Gastroesophageal sphincter (tissue), 4 donors: ENCODE measurements around the gene PES1. TPM values are rescaled to one million over a fixed set of nuclear protein-coding genes. Genes with fewer than 3 reads are reported as not detected.
A peak's percentile ranks its signal among the peaks of the same experiment; 100 is the strongest.

Experiments
- ATAC-seq: fragments of 150-250 bp; one replicate; pipeline ENCODE4 v1.9.1; 2016; ENCODE audit warnings: mild to moderate bottlenecking, moderate library complexity
- H3K27ac ChIP-seq, 4 donors: fragments of 200-600 bp; sonication (generic) in 3 of 4; 1 replicate in 3 of 4; 2 replicates in 1 of 4; pipeline ENCODE4 v1.5.1; 2016 to 2019
- H3K27me3 ChIP-seq: fragments of 200-600 bp; sonication (generic); one replicate; pipeline ENCODE4 v1.5.1; 2019
- H3K36me3 ChIP-seq, 2 donors: fragments of 200-600 bp; sonication (generic); one replicate each; pipeline ENCODE4 v1.5.1; 2019; ENCODE audit warnings: control low read depth in 1 of 2
- H3K4me1 ChIP-seq, 3 donors: fragments of 200-600 bp; sonication (generic); 1 replicate in 2 of 3; 2 replicates in 1 of 3; pipeline ENCODE4 v1.5.1; 2016 to 2019; ENCODE audit warnings: control low read depth in 2 of 3
- H3K4me3 ChIP-seq, 2 donors: fragments of 200-600 bp; sonication (generic); one replicate each; pipeline ENCODE4 v1.5.1; 2019; ENCODE audit warnings: mild to moderate bottlenecking in 1 of 2, moderate library complexity in 1 of 2
- H3K9me3 ChIP-seq, 3 donors: fragments of 200-600 bp; sonication (generic); one replicate each; pipeline ENCODE4 v1.5.1; 2017 to 2019; ENCODE audit warnings: control low read depth in 2 of 3
- EP300 ChIP-seq: sonication (generic); formaldehyde crosslinking; IDR thresholded peaks from one replicate; pipeline ENCODE4 v1.6.1; 2017; ENCODE audit warnings: antibody characterized with exemption, mild to moderate bottlenecking
- POLR2A ChIP-seq, 2 donors: fragments of 450-650 bp; IDR thresholded peaks; one replicate each; pipeline ENCODE4 v1.6.1; 2017; ENCODE audit warnings: antibody characterized with exemption in 2 of 2, mild to moderate bottlenecking in 2 of 2, moderate library complexity in 1 of 2
- POLR2AphosphoS5 ChIP-seq: sonication (generic); formaldehyde crosslinking; IDR thresholded peaks from one replicate; pipeline ENCODE4 v1.6.1; 2017; ENCODE audit warnings: antibody characterized with exemption
- WGBS, 2 donors: methylation state at CpG; one replicate each; pipeline ENCODE4 v1.1.5; 2018; ENCODE audit warnings: low coverage in 1 of 2; 5-methylcytosine and 5-hydroxymethylcytosine counted together
- total RNA-seq, 4 donors: library from RNA; depleted of rRNA; stranded (reverse); fragments of >200 nt; gene quantifications; one replicate each; pipeline ENCODE4 v1.1.0, GENCODE V29; 2016
- TF ChIP-seq, protein P1 (sequence below), 4 experiments: fragments of 200-600 bp in 2 of 4; fragments of 450-650 bp in 2 of 4; sonication (generic) in 1 of 4; IDR thresholded peaks; one replicate each; pipeline ENCODE4 v1.5.1; 2017 to 2019; ENCODE audit warnings: antibody characterized with exemption in 4 of 4, mild to moderate bottlenecking in 2 of 4, moderate library complexity in 2 of 4

The PES1 gene
- total RNA-seq, 4 donors from 2014 or later = 35.5 to 48.9 (median 39.8) TPM

DNA sequence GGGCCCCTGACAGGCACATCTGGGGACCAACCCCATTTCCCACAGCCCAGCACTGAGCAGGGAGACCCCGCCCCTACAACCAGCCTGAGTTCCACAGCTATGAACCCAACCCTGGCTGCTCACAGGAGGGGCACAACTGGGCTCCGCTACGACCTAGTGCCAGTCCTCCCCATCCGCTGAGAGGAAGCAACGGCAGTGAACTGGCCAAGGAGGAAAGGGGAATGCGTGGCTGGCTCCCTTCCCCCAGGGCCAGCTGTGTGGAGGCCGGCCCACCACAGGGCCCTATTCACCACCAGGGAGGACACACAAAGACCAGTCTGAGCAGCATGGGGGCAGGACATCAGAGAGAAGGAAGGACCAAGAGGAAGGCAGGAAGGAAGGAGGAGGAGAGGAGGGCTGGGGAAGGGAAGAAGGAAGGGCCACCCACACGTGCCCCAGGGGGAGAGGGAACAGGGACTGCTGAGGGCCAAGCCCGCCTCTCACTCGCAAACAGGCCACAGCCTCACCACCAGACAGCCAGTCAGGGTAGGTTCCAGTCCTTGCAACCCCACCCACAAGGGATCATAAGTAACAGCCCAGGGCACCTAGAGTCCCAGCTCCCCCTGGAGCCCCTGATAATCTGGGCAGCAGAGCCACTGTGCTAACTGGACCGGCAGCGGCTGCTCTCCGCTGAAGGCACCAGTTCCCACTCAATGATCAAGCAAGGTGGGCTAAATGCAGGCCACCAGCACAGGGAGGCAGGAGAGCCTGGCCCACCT is 8.7 kb downstream of the PES1 start:
- WGBS, 2 donors = 73 to 82% methylated on average over 5 to 7 of the region's 13 CpGs
- H3K27ac ChIP-seq = no peak overlapping the region
- H3K4me3 ChIP-seq = no peak overlapping the region
- H3K27me3 ChIP-seq = no peaks in the 10 kb centered on the region
- ATAC-seq = no peak
- no peaks in the 10 kb centered on the region for H3K4me1 ChIP-seq
- peaks cover 4 to 100% of the 10 kb centered on the region in 2 donors for H3K36me3 ChIP-seq
- TF ChIP-seq, protein P1, sequence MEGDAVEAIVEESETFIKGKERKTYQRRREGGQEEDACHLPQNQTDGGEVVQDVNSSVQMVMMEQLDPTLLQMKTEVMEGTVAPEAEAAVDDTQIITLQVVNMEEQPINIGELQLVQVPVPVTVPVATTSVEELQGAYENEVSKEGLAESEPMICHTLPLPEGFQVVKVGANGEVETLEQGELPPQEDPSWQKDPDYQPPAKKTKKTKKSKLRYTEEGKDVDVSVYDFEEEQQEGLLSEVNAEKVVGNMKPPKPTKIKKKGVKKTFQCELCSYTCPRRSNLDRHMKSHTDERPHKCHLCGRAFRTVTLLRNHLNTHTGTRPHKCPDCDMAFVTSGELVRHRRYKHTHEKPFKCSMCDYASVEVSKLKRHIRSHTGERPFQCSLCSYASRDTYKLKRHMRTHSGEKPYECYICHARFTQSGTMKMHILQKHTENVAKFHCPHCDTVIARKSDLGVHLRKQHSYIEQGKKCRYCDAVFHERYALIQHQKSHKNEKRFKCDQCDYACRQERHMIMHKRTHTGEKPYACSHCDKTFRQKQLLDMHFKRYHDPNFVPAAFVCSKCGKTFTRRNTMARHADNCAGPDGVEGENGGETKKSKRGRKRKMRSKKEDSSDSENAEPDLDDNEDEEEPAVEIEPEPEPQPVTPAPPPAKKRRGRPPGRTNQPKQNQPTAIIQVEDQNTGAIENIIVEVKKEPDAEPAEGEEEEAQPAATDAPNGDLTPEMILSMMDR (IDR thresholded peaks at IDR 0.05) = no peak
- no peak for TF ChIP-seq POLR2A (IDR thresholded peaks at IDR 0.05)
- no peak for TF ChIP-seq EP300
- no peak for TF ChIP-seq POLR2AphosphoS5
- no peaks in the 10 kb centered on the region for H3K9me3 ChIP-seq

DNA sequence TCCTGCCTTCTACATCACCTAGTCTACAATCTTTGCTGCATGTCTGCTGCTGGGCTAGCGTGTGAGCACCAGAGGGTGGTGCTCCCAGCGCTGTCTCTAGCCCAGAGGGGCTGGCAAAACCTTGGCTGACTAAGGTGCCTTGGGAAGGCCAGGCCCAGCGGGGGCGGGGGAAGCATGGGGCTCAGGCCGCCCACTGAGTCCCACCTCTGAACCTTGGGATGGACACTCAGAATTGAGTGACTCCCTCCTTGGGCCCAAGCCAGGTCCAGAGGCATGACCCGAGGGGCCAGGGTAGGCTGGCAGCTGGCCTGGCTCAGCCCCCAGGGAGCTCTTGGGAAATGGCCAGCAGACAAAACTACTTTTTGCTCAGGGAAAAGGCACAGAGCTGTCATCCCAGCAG is 9.7 kb downstream of the PES1 start:
- H3K36me3 ChIP-seq = peaks cover 0 to 100% of the 10 kb centered on the region in 2 donors
- no peak for ATAC-seq
- H3K9me3 ChIP-seq = no peaks in the 10 kb centered on the region
- 20% methylated on average over 1 of the region's 6 CpGs; no CpG with 5 or more reads in 1 of the 2 donors for WGBS, 2 donors
- peak overlapping the region in 1 of 4 donors; percentile 9 for H3K27ac ChIP-seq
- H3K27me3 ChIP-seq = no peaks in the 10 kb centered on the region
- H3K4me1 ChIP-seq = no peaks in the 10 kb centered on the region
- H3K4me3 ChIP-seq = no peak overlapping the region
- no peak for TF ChIP-seq EP300
- TF ChIP-seq, protein P1 (IDR thresholded peaks at IDR 0.05) = no peak
- no peak for TF ChIP-seq POLR2A (IDR thresholded peaks at IDR 0.05)
- no peak for TF ChIP-seq POLR2AphosphoS5

GRCh38 chr22:30580896-30581295 is 10.8 kb downstream of the PES1 start:
- Histone ChIP-seq H3K4me3 (no peak overlapping the region), H3K4me1 (peaks cover 0 to 1% (median 0%) of the 10 kb centered on the region in 3 donors), H3K27ac (no peak overlapping the region), H3K36me3 (peaks cover 0 to 100% of the 10 kb centered on the region in 2 donors), H3K9me3 (no peaks in the 10 kb centered on the region), H3K27me3 (no peaks in the 10 kb centered on the region)
- no CpG with 5 or more reads among the region's 6 CpGs for whole genome bisulfite sequencing, 2 donors
- ATAC-seq = no peak
- TF ChIP-seq, protein P1 (IDR thresholded peaks at IDR 0.05) = no peak
- no peak for TF ChIP-seq POLR2A (IDR thresholded peaks at IDR 0.05)
- TF ChIP-seq EP300 = no peak
- no peak for TF ChIP-seq POLR2AphosphoS5

- Histone ChIP-seq H3K27ac (no peak overlapping the region), H3K36me3 (peaks cover 0 to 86% of the 10 kb centered on the region in 2 donors), H3K4me3 (no peak overlapping the region), H3K27me3 (peaks cover 19% of the 10 kb centered on the region), H3K4me1 (peaks cover 0 to 15% (median 5%) of the 10 kb centered on the region in 3 donors), H3K9me3 (no peaks in the 10 kb centered on the region)
- 95% methylated on average over 7 of the region's 12 CpGs; no CpG with 5 or more reads in 1 of the 2 donors for WGBS, 2 donors
- TF ChIP-seq POLR2A (IDR thresholded peaks at IDR 0.05) (no peak), POLR2AphosphoS5 (no peak), EP300 (no peak)
- TF ChIP-seq, protein P1 (IDR thresholded peaks at IDR 0.05) = no peak
- no peak for ATAC-seq
These were observed 13.2 kb downstream of the PES1 start for GRCh38 chr22:30578481-30578880.

DNA sequence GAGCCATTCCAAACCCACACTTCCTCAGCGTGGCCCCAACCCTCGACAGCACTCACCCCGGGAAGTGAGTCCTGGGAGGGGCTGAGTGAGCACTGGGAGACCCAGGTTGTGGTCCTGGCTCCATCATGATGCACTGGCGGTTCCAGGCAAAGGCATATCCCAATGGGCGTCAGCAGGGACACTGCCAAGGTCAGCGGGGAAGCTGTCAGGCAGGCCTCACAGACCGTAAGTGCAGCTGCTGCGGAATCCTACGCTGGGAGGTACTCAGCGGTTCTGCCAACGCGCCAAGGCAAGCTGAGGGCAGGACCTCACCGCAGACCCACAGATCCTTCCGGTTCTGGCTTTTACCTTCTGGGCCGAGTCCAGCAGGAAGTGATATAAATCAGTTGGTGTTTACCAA is 15.9 kb downstream of the PES1 start:
- peaks cover 21% of the 10 kb centered on the region for H3K27me3 ChIP-seq
- peak overlapping the region in 3 of 4 donors; percentile 41 to 51 (median 43) for H3K27ac ChIP-seq
- peaks cover 0 to 15% (median 5%) of the 10 kb centered on the region in 3 donors for H3K4me1 ChIP-seq
- peaks cover 0 to 60% of the 10 kb centered on the region in 2 donors for H3K36me3 ChIP-seq
- WGBS, 2 donors = 80% methylated on average over 1 of the region's 15 CpGs; no CpG with 5 or more reads in 1 of the 2 donors
- no peaks in the 10 kb centered on the region for H3K9me3 ChIP-seq
- no peak for ATAC-seq
- TF ChIP-seq POLR2AphosphoS5 (no peak), EP300 (no peak), POLR2A (IDR thresholded peaks at IDR 0.05) (no peak)
- TF ChIP-seq, protein P1 (IDR thresholded peaks at IDR 0.05) = no peak
- H3K4me3 ChIP-seq = no peak overlapping the region
